IPS-20b (cell line): ENCODE data around the gene TRPV5.
A peak's percentile ranks its signal among the peaks of the same experiment; 100 is the strongest.
"Not testable (repeated sequence)": the region's sequence is repeated elsewhere in the genome, so short reads cannot be mapped to it uniquely, and the experiment has no call there.

Experiments
- H3K27ac ChIP-seq: one replicate; pipeline ENCODE4 v1.5.1; 2013; ENCODE audit warnings: low read length
- H3K27me3 ChIP-seq: 2 replicates; pipeline ENCODE4 v1.6.1; 2013; ENCODE audit warnings: mild to moderate bottlenecking, low read length, inconsistent platforms; ENCODE audit not compliant: insufficient read depth
- H3K36me3 ChIP-seq: 2 replicates; pipeline ENCODE4 v1.6.1; 2013; ENCODE audit warnings: low read depth, mild to moderate bottlenecking, inconsistent platforms, low read length, moderate library complexity; ENCODE audit not compliant: insufficient read depth
- H3K4me1 ChIP-seq: 2 replicates; pipeline ENCODE4 v1.6.1; 2013; ENCODE audit warnings: mild to moderate bottlenecking, control low read depth, inconsistent platforms, low read length, moderate library complexity; ENCODE audit not compliant: insufficient read depth
- H3K4me3 ChIP-seq: 2 replicates; pipeline ENCODE4 v1.5.1; 2013; ENCODE audit warnings: mild to moderate bottlenecking, low read length, inconsistent platforms
- H3K9ac ChIP-seq: 2 replicates; pipeline ENCODE4 v1.6.1; 2013; ENCODE audit warnings: low read depth, mild to moderate bottlenecking, inconsistent platforms, low read length, moderate library complexity
- H3K9me3 ChIP-seq: 2 replicates; pipeline ENCODE4 v1.6.1; 2013; ENCODE audit warnings: mild to moderate bottlenecking, low read depth, low read length, inconsistent platforms; ENCODE audit not compliant: insufficient read depth

TRPV5 gene

GRCh38 chr7:142933624-142934023 lies at the start of gene TRPV5:
TSS of gene TRPV5 (minus strand) at chr7:142933746. CDS start at chr7:142933459, 287 bp downstream.
- H3K4me1 ChIP-seq, result no peaks in the 10 kb centered on the region
- no peaks in the 10 kb centered on the region for H3K9me3 ChIP-seq
- no peak within 1 kb of the TSS for H3K27ac ChIP-seq
- H3K9ac ChIP-seq, result no peak within 1 kb of the TSS
- H3K36me3 ChIP-seq, result no peaks in the 10 kb centered on the region
- no peaks in the 10 kb centered on the region; the same call in 1 of the 2 replicates for H3K27me3 ChIP-seq
- no peak within 1 kb of the TSS for H3K4me3 ChIP-seq

GRCh38 chr7:142978402-142978801 lies 44.9 kb upstream of the TRPV5 start:
- not testable (repeated sequence) for H3K27ac ChIP-seq, H3K4me1 ChIP-seq, H3K9ac ChIP-seq, H3K27me3 ChIP-seq, H3K4me3 ChIP-seq, H3K9me3 ChIP-seq, H3K36me3 ChIP-seq

- Histone ChIP-seq H3K27me3 (no peaks in the 10 kb centered on the region), H3K9me3 (peaks cover 6% of the 10 kb centered on the region), H3K9ac (no peak overlapping the region), H3K36me3 (no peaks in the 10 kb centered on the region), H3K4me3 (no peak overlapping the region), H3K27ac (no peak overlapping the region), H3K4me1 (no peaks in the 10 kb centered on the region)
Measured at GRCh38 chr7:142974626-142975025, 41.1 kb upstream of the TRPV5 start.

- H3K9me3 ChIP-seq, result no peaks in the 10 kb centered on the region
- no peak overlapping the region for H3K4me3 ChIP-seq
- H3K36me3 ChIP-seq, result no peaks in the 10 kb centered on the region
- no peaks in the 10 kb centered on the region for H3K27me3 ChIP-seq
- H3K9ac ChIP-seq, result no peak overlapping the region
- H3K4me1 ChIP-seq, result no peaks in the 10 kb centered on the region
- H3K27ac ChIP-seq, result no peak overlapping the region
Measured at GRCh38 chr7:142969183-142969582, 35.6 kb upstream of the TRPV5 start.

GRCh38 chr7:142968229-142968628 lies 34.7 kb upstream of the TRPV5 start:
- no peaks in the 10 kb centered on the region for H3K9me3 ChIP-seq
- no peak overlapping the region for H3K4me3 ChIP-seq
- H3K27me3 ChIP-seq, result no peaks in the 10 kb centered on the region
- no peak overlapping the region for H3K9ac ChIP-seq
- H3K36me3 ChIP-seq, result no peaks in the 10 kb centered on the region
- H3K27ac ChIP-seq, result no peak overlapping the region
- H3K4me1 ChIP-seq, result no peaks in the 10 kb centered on the region

- Histone ChIP-seq H3K4me3 (no peak overlapping the region), H3K9me3 (no peaks in the 10 kb centered on the region), H3K27me3 (no peaks in the 10 kb centered on the region), H3K4me1 (peaks cover 4% of the 10 kb centered on the region; the same call in 1 of the 2 replicates), H3K36me3 (no peaks in the 10 kb centered on the region), H3K9ac (no peak overlapping the region), H3K27ac (no peak overlapping the region)
Measured at GRCh38 chr7:142964502-142965246, 31.1 kb upstream of the TRPV5 start.

- no peaks in the 10 kb centered on the region for H3K36me3 ChIP-seq
- H3K27me3 ChIP-seq, result no peaks in the 10 kb centered on the region
- H3K9me3 ChIP-seq, result no peaks in the 10 kb centered on the region
- H3K9ac ChIP-seq, result no peak overlapping the region
- no peak overlapping the region for H3K27ac ChIP-seq
- H3K4me3 ChIP-seq, result no peak overlapping the region
- peaks cover 7% of the 10 kb centered on the region; the same call in 1 of the 2 replicates for H3K4me1 ChIP-seq
Measured at GRCh38 chr7:142963993-142964392, 30.4 kb upstream of the TRPV5 start.

GRCh38 chr7:142962991-142963390 lies 29.4 kb upstream of the TRPV5 start:
- H3K9me3 ChIP-seq, result no peaks in the 10 kb centered on the region
- peaks cover 17% of the 10 kb centered on the region for H3K4me1 ChIP-seq
- no peaks in the 10 kb centered on the region for H3K27me3 ChIP-seq
- no peaks in the 10 kb centered on the region for H3K36me3 ChIP-seq
- H3K4me3 ChIP-seq, result no peak overlapping the region
- no peak overlapping the region for H3K9ac ChIP-seq
- H3K27ac ChIP-seq, result no peak overlapping the region

GRCh38 chr7:142961973-142962926 lies 28.7 kb upstream of the TRPV5 start, which contains the start of gene KEL:
TSS of gene KEL (minus strand) at chr7:142962363. CDS start at chr7:142962206, 157 bp downstream.
- no peak within 1 kb of the TSS for H3K27ac ChIP-seq
- H3K4me1 ChIP-seq, result peaks cover 24% of the 10 kb centered on the region
- no peak within 1 kb of the TSS for H3K9ac ChIP-seq
- H3K27me3 ChIP-seq, result no peaks in the 10 kb centered on the region
- peak within 1 kb of the TSS; percentile 20; the same call in 1 of the 2 replicates for H3K4me3 ChIP-seq
- H3K9me3 ChIP-seq, result no peaks in the 10 kb centered on the region
- no peaks in the 10 kb centered on the region for H3K36me3 ChIP-seq

- H3K9ac ChIP-seq, result no peak overlapping the region
- H3K4me1 ChIP-seq, result peaks cover 31% of the 10 kb centered on the region
- peak overlapping the region; percentile 20; the same call in 1 of the 2 replicates for H3K4me3 ChIP-seq
- no peaks in the 10 kb centered on the region for H3K9me3 ChIP-seq
- no peaks in the 10 kb centered on the region for H3K36me3 ChIP-seq
- no peak overlapping the region for H3K27ac ChIP-seq
- no peaks in the 10 kb centered on the region for H3K27me3 ChIP-seq
Measured at GRCh38 chr7:142961595-142961972, 28.0 kb upstream of the TRPV5 start.

- Histone ChIP-seq H3K27ac (no peak overlapping the region), H3K4me3 (no peak overlapping the region), H3K36me3 (no peaks in the 10 kb centered on the region), H3K4me1 (peaks cover 32% of the 10 kb centered on the region), H3K9me3 (no peaks in the 10 kb centered on the region), H3K9ac (no peak overlapping the region), H3K27me3 (no peaks in the 10 kb centered on the region)
Measured at GRCh38 chr7:142960955-142961512, 27.5 kb upstream of the TRPV5 start.
